ENCODE results near the gene MAGOHB. TPM values are rescaled to one million over a fixed set of nuclear protein-coding genes. Genes with fewer than 3 reads are reported as not detected.

The MAGOHB gene
- total RNA-seq, 1 experiment from 2014 or later: 22.5 TPM

- in situ Hi-C loops (cut with HindIII; ENCODE audit: low pct_unique_long_range_greater_than_20kb, low sequenced_read_pairs) (no loop called here), intact Hi-C loops (cut with micrococcal nuclease; ENCODE audit: unreplicated experiment) (no loop called here)
- no peak for TF ChIP-seq REST (IDR thresholded peaks at IDR 0.05; ENCODE audit: insufficient read depth in 1 of 2, low read depth in 2 of 2, low read length in 1 of 2)
- TF ChIP-seq CTCF (IDR thresholded peaks at IDR 0.05): no peak
- TF ChIP-seq SIN3A (IDR thresholded peaks at IDR 0.05; ENCODE audit: borderline replicate concordance, insufficient read depth, low read depth, low read length): no peak
- TF ChIP-seq TCF7L2 (IDR thresholded peaks at IDR 0.05; ENCODE audit: low read depth, low read length): no peak
- TF ChIP-seq POLR2AphosphoS5 (IDR thresholded peaks at IDR 0.05; ENCODE audit: low read depth, low read length): no peak
- H3K4me1 ChIP-seq (ENCODE audit: control insufficient read depth, insufficient read depth, low read length): no peaks in the 10 kb centered on the region
- no peak overlapping the region for H3K4me3 ChIP-seq (ENCODE audit: low read depth in 2 of 2, low read length in 2 of 2)
- ChIA-PET CTCF (no interaction called here), POLR2A (no interaction called here)
- DNase-seq (ENCODE audit: low read depth, low spot score) (no peak), ATAC-seq (no peak)
- H3K9me3 ChIP-seq (ENCODE audit: control insufficient read depth, insufficient read depth, low read depth, low read length): no peaks in the 10 kb centered on the region
- H3K27me3 ChIP-seq (ENCODE audit: control insufficient read depth, insufficient read depth, low read length): no peaks in the 10 kb centered on the region
- BruUV-seq (replicated peaks): no TSS peak
- no peak overlapping the region for H3K27ac ChIP-seq (ENCODE audit: low read length)
- H3K36me3 ChIP-seq (ENCODE audit: control insufficient read depth, insufficient read depth, low read length): no peaks in the 10 kb centered on the region
These were observed 9.7 kb upstream of the MAGOHB start for GRCh38 chr12:10623131-10623530.

GRCh38 chr12:10621278-10621677 is 7.9 kb upstream of the MAGOHB start:
- ChIA-PET CTCF (interaction anchor here (0.6 kb wide), 1 partner anchor 42 kb away, joined by 3 read pairs; no protein-coding TSS in a partner anchor), POLR2A (no interaction called here)
- no peak overlapping the region for H3K4me3 ChIP-seq (ENCODE audit: low read depth in 2 of 2, low read length in 2 of 2)
- intact Hi-C loops (cut with micrococcal nuclease; ENCODE audit: unreplicated experiment): no loop called here
- no peak overlapping the region for H3K27ac ChIP-seq (ENCODE audit: low read length)
- ATAC-seq: no peak
- H3K4me1 ChIP-seq (ENCODE audit: control insufficient read depth, insufficient read depth, low read length): no peaks in the 10 kb centered on the region
- no peak for DNase-seq (ENCODE audit: low read depth, low spot score)
- TF ChIP-seq SIN3A (IDR thresholded peaks at IDR 0.05; ENCODE audit: borderline replicate concordance, insufficient read depth, low read depth, low read length) (no peak), POLR2AphosphoS5 (IDR thresholded peaks at IDR 0.05; ENCODE audit: low read depth, low read length) (no peak), REST (IDR thresholded peaks at IDR 0.05; ENCODE audit: insufficient read depth in 1 of 2, low read depth in 2 of 2, low read length in 1 of 2) (no peak), CTCF (IDR thresholded peaks at IDR 0.05) (no peak), TCF7L2 (IDR thresholded peaks at IDR 0.05; ENCODE audit: low read depth, low read length) (no peak)
- BruUV-seq (replicated peaks): no TSS peak
- in situ Hi-C loops (cut with HindIII; ENCODE audit: low pct_unique_long_range_greater_than_20kb, low sequenced_read_pairs): no loop called here
- H3K36me3 ChIP-seq (ENCODE audit: control insufficient read depth, insufficient read depth, low read length): no peaks in the 10 kb centered on the region
- H3K9me3 ChIP-seq (ENCODE audit: control insufficient read depth, insufficient read depth, low read depth, low read length): no peaks in the 10 kb centered on the region
- no peaks in the 10 kb centered on the region for H3K27me3 ChIP-seq (ENCODE audit: control insufficient read depth, insufficient read depth, low read length)
